Ecto neural progenitor cell (in vitro differentiated cells): ENCODE data around the gene OR2Y1.
A peak's percentile ranks its signal among the peaks of the same experiment; 100 is the strongest.
"Not testable (repeated sequence)": the region's sequence is repeated elsewhere in the genome, so short reads cannot be mapped to it uniquely, and the experiment has no call there.

Experiments used
- DNase-seq: peaks from one replicate; pipeline ENCODE4 v3.0.0-alpha.2; 2018; ENCODE audit warnings: low spot score

OR2Y1 gene

GRCh38 chr5:180739958-180740357 is at the start of gene OR2Y1:
Gene OR2Y1, minus strand, starts transcription at chr5:180740058. Its CDS starts 0 bp downstream, at chr5:180740058.
- no peak for DNase-seq

- not testable (repeated sequence) for DNase-seq
Observed at GRCh38 chr5:180788651-180789410, 49.0 kb upstream of the OR2Y1 start.

GRCh38 chr5:180787711-180788431 is 48.0 kb upstream of the OR2Y1 start:
- peak; percentile 48 for DNase-seq

GRCh38 chr5:180786531-180787398 is 46.9 kb upstream of the OR2Y1 start:
- peak; percentile 50 for DNase-seq

- DNase-seq, result peak; percentile 73
Observed at GRCh38 chr5:180785794-180786221, 46.0 kb upstream of the OR2Y1 start.

- no peak for DNase-seq
Observed at GRCh38 chr5:180785121-180785781, 45.4 kb upstream of the OR2Y1 start.

GRCh38 chr5:180784497-180785097 is 44.7 kb upstream of the OR2Y1 start:
- no peak for DNase-seq

GRCh38 chr5:180783340-180784052 is 43.6 kb upstream of the OR2Y1 start:
- DNase-seq, result no peak

GRCh38 chr5:180782748-180783147 is 42.9 kb upstream of the OR2Y1 start:
- no peak for DNase-seq

GRCh38 chr5:180781900-180782326 is 42.1 kb upstream of the OR2Y1 start:
- DNase-seq, result not testable (repeated sequence)

- no peak for DNase-seq
Observed at GRCh38 chr5:180779985-180780610, 40.2 kb upstream of the OR2Y1 start.

GRCh38 chr5:180777475-180777874 is 37.6 kb upstream of the OR2Y1 start:
- no peak for DNase-seq

- no peak for DNase-seq
Observed at GRCh38 chr5:180776376-180776775, 36.5 kb upstream of the OR2Y1 start.

GRCh38 chr5:180775624-180776023 is 35.8 kb upstream of the OR2Y1 start:
- DNase-seq, result no peak

GRCh38 chr5:180771839-180772238 is 32.0 kb upstream of the OR2Y1 start:
- DNase-seq, result no peak

GRCh38 chr5:180769821-180770220 is 30.0 kb upstream of the OR2Y1 start:
- DNase-seq, result no peak

GRCh38 chr5:180755601-180756000 is 15.7 kb upstream of the OR2Y1 start:
- no peak for DNase-seq

- DNase-seq, result no peak
Observed at GRCh38 chr5:180744253-180744652, 4.4 kb upstream of the OR2Y1 start.

- no peak for DNase-seq
Observed at GRCh38 chr5:180742727-180743126, 2.9 kb upstream of the OR2Y1 start.

- not testable (repeated sequence) for DNase-seq
Observed at GRCh38 chr5:180740953-180741352, 1.1 kb upstream of the OR2Y1 start.
